Measurements from ENCODE around the gene IP6K1. TPM values are rescaled to one million over a fixed set of nuclear protein-coding genes. Genes with fewer than 3 reads are reported as not detected.
A peak's percentile ranks its signal among the peaks of the same experiment; 100 is the strongest.

Gene IP6K1
- total RNA-seq, 6 experiments from 2014 or later = 12.6 to 19.6 (median 16.2) TPM

GRCh38 chr3:49675912-49676311 lies 110.4 kb downstream of the IP6K1 start:
- TF ChIP-seq POLR2A (IDR thresholded peaks at IDR 0.05) (no peak), CTCF (IDR thresholded peaks at IDR 0.05) (no peak)
- WGBS (ENCODE audit: insufficient coverage, low coverage, low lambda C conversion rate, missing lambda C conversion rate) = 100% methylated on average over 1 of the region's 11 CpGs
- intact Hi-C loops (cut with DNase I) = no loop called here
- Histone ChIP-seq H3K9me3 (no peaks in the 10 kb centered on the region), H3K36me3 (peaks cover 0 to 45% (median 20%) of the 10 kb centered on the region in 4 donors), H3K4me1 (peaks cover 0 to 31% (median 8%) of the 10 kb centered on the region in 4 donors), H3K4me3 (no peak overlapping the region), H3K27ac (no peak overlapping the region), H3K27me3 (no peaks in the 10 kb centered on the region)
- DNase-seq = no peak
- ATAC-seq = no peak

GRCh38 chr3:49674497-49674983 lies 111.8 kb downstream of the IP6K1 start:
- peak in 3 of 4 donors; percentile 0 to 1 (median 0) for ATAC-seq
- no peaks in the 10 kb centered on the region for H3K27me3 ChIP-seq
- H3K9me3 ChIP-seq = no peaks in the 10 kb centered on the region
- intact Hi-C loops (cut with DNase I) = loop anchor here in 1 of 2 donors (5.0 kb wide), 1 partner anchor 132 kb away; no protein-coding TSS in a partner anchor
- under 1% methylated on average over 26 of the region's 34 CpGs for WGBS (ENCODE audit: insufficient coverage, low coverage, low lambda C conversion rate, missing lambda C conversion rate)
- peak overlapping the region; percentile 75 to 86 (median 84) for H3K4me3 ChIP-seq
- TF ChIP-seq CTCF (IDR thresholded peaks at IDR 0.05) = no peak
- no peak for TF ChIP-seq POLR2A (IDR thresholded peaks at IDR 0.05)
- peaks cover 0 to 45% (median 15%) of the 10 kb centered on the region in 4 donors for H3K4me1 ChIP-seq
- DNase-seq = peak in 1 of 3 donors; percentile 64
- H3K36me3 ChIP-seq = peaks cover 0 to 33% (median 14%) of the 10 kb centered on the region in 4 donors
- H3K27ac ChIP-seq = peak overlapping the region; percentile 16 to 90 (median 86)

Small RNAs within 50 kb of the gene (microRNA-seq; reads per million reads assigned to microRNA genes)
- 0 to 0.29 reads per million in 2 donors for gene MIR5193

Small RNAs within 50 kb of the gene (small RNA-seq; reads per million reads assigned to genes)
- 0 reads per million in 2 experiments for gene AMIGO3
- gene COX6CP14 = 0 reads per million in 2 experiments

Other genes with a start within 250 kb of the IP6K1 start
- gene BSN, start 232.1 kb downstream of the IP6K1 start, total RNA-seq = under 1 TPM; 0.31 to 0.68 (median 0.50) TPM
- 100 to 1,000 TPM in 2 of 6 experiments, 10 to 100 TPM in 4; 60.9 to 114 (median 90.5) TPM for gene APEH, start 112.2 kb downstream of the IP6K1 start, total RNA-seq
- 100 to 1,000 TPM; 321 to 695 (median 632) TPM for gene MST1, start 97.1 kb downstream of the IP6K1 start, total RNA-seq
- 10 to 100 TPM; 32.4 to 48.3 (median 39.9) TPM for gene RNF123, start 97.0 kb downstream of the IP6K1 start, total RNA-seq
- gene AMIGO3, start 66.9 kb downstream of the IP6K1 start, total RNA-seq = 1 to 10 TPM in 1 of 6 experiments, under 1 TPM in 3, not detected in 2; 0.07 to 2.4 (median 0.64) TPM
- 10 to 100 TPM; 12.2 to 34.2 (median 25.6) TPM for gene GMPPB, start 62.6 kb downstream of the IP6K1 start, total RNA-seq
- not detected for gene CDHR4, start 13.3 kb upstream of the IP6K1 start, total RNA-seq
- 1 to 10 TPM in 1 of 6 experiments, under 1 TPM in 5; 0.46 to 1.2 (median 0.73) TPM for gene INKA1, start 16.7 kb upstream of the IP6K1 start, total RNA-seq
- gene UBA7, start 27.4 kb upstream of the IP6K1 start, total RNA-seq = 10 to 100 TPM; 16.4 to 39.1 (median 28.5) TPM
- 1 to 10 TPM in 3 of 6 experiments, under 1 TPM in 3; 0.55 to 3.1 (median 0.98) TPM for gene TRAIP, start 70.0 kb upstream of the IP6K1 start, total RNA-seq
- gene CAMKV, start 83.4 kb upstream of the IP6K1 start, total RNA-seq = not detected
- 1 to 10 TPM in 1 of 6 experiments, under 1 TPM in 5; 0.15 to 1.9 (median 0.50) TPM for gene MST1R, start 117.3 kb upstream of the IP6K1 start, total RNA-seq
- 10 to 100 TPM in 2 of 6 experiments, 1 to 10 TPM in 4; 5.4 to 14.2 (median 7.5) TPM for gene MON1A, start 143.3 kb upstream of the IP6K1 start, total RNA-seq
- gene RBM6, start 153.6 kb upstream of the IP6K1 start, total RNA-seq = 10 to 100 TPM; 25.9 to 46.4 (median 32.9) TPM